SK-N-SH treated with all-trans-retinoic acid at 6 μM for 48 hours (cell line): Measurements from ENCODE around the gene GNAQ.

Source experiments
- ATAC-seq: fragments of 200-7000 bp; cut with Tn5 transposase; 3 replicates; pipeline ENCODE4 v1.9.1; 2020; ENCODE audit warnings: mild to moderate bottlenecking, moderate library complexity
- ARNTL ChIP-seq: fragments of 450-650 bp; formaldehyde crosslinking; IDR thresholded peaks from 2 replicates; pipeline ENCODE4 v1.5.0; 2020; ENCODE audit warnings: low read depth, mild to moderate bottlenecking, moderate library complexity, borderline replicate concordance
- BACH2 ChIP-seq: fragments of 250-450 bp; sonication (Bioruptor Pico); IDR thresholded peaks from 2 replicates; pipeline ENCODE4 v1.9.0; 2021; ENCODE audit warnings: mild to moderate bottlenecking, borderline replicate concordance
- CSDC2 ChIP-seq: fragments of 250-450 bp; sonication (Bioruptor Pico); IDR thresholded peaks from 2 replicates; pipeline ENCODE4 v1.5.0; 2020; ENCODE audit warnings: mild to moderate bottlenecking, moderate library complexity
- ESRRG ChIP-seq: fragments of 250-450 bp; sonication (Bioruptor Pico); IDR thresholded peaks from 2 replicates; pipeline ENCODE4 v1.6.1; 2021; ENCODE audit warnings: mild to moderate bottlenecking
- GLIS3 ChIP-seq: fragments of 250-450 bp; sonication (Bioruptor Pico); IDR thresholded peaks from 2 replicates; pipeline ENCODE4 v1.5.0; 2020; ENCODE audit warnings: mild to moderate bottlenecking, moderate library complexity
- ISL1 ChIP-seq: fragments of 250-450 bp; sonication (Bioruptor Pico); IDR thresholded peaks from 2 replicates; pipeline ENCODE4 v2.1.2; 2022; ENCODE audit warnings: mild to moderate bottlenecking, moderate library complexity
- OSR1 ChIP-seq: fragments of 250-450 bp; sonication (Bioruptor Pico); IDR thresholded peaks from 2 replicates; pipeline ENCODE4 v1.8.0; 2022; ENCODE audit warnings: moderate library complexity, mild to moderate bottlenecking, inconsistent platforms
- PPARA ChIP-seq: fragments of 250-450 bp; sonication (Bioruptor Pico); IDR thresholded peaks from 2 replicates; pipeline ENCODE4 v1.5.0; 2020; ENCODE audit warnings: mild to moderate bottlenecking, borderline replicate concordance
- RARB ChIP-seq: fragments of 250-450 bp; sonication (Bioruptor Pico); IDR thresholded peaks from 2 replicates; pipeline ENCODE4 v1.8.0; 2021; ENCODE audit warnings: mild to moderate bottlenecking, moderate library complexity
- SNAI2 ChIP-seq: fragments of 250-450 bp; sonication (Bioruptor Pico); IDR thresholded peaks from 2 replicates; pipeline ENCODE4 v1.5.0; 2020; ENCODE audit warnings: mild to moderate bottlenecking, moderate library complexity
- TOX ChIP-seq: fragments of 250-450 bp; sonication (Bioruptor Pico); IDR thresholded peaks from 2 replicates; pipeline ENCODE4 v1.8.0; 2021; ENCODE audit warnings: mild to moderate bottlenecking, moderate library complexity, borderline replicate concordance
- ZC3H10 ChIP-seq: fragments of 250-450 bp; sonication (Bioruptor Pico); IDR thresholded peaks from 2 replicates; pipeline ENCODE4 v1.5.1; 2021; ENCODE audit warnings: mild to moderate bottlenecking, moderate library complexity
- ZFP3 ChIP-seq: fragments of 250-450 bp; sonication (Bioruptor Pico); IDR thresholded peaks from 2 replicates; pipeline ENCODE4 v1.5.0; 2020; ENCODE audit warnings: mild to moderate bottlenecking, moderate library complexity
- ZFP30 ChIP-seq: fragments of 450-650 bp; formaldehyde crosslinking; IDR thresholded peaks from 2 replicates; pipeline ENCODE4 v1.5.0; 2022; ENCODE audit warnings: mild to moderate bottlenecking, moderate library complexity
- ZNF565 ChIP-seq: fragments of 450-650 bp; formaldehyde crosslinking; conservative IDR thresholded peaks from 2 replicates; pipeline ENCODE4 v1.5.0; 2020; ENCODE audit warnings: low read depth, mild to moderate bottlenecking, moderate library complexity
- ZNF70 ChIP-seq: fragments of 450-650 bp; formaldehyde crosslinking; IDR thresholded peaks from 2 replicates; pipeline ENCODE4 v1.5.0; 2020; ENCODE audit warnings: mild to moderate bottlenecking, moderate library complexity
- ZNF8 ChIP-seq: fragments of 450-650 bp; formaldehyde crosslinking; IDR thresholded peaks from 2 replicates; pipeline ENCODE4 v1.5.0; 2020; ENCODE audit warnings: mild to moderate bottlenecking, moderate library complexity
- TF ChIP-seq, protein P1 (sequence below): fragments of 250-450 bp; sonication (Bioruptor Pico); IDR thresholded peaks from 2 replicates; pipeline ENCODE4 v1.8.0; 2020; ENCODE audit warnings: mild to moderate bottlenecking, moderate library complexity, borderline replicate concordance
- TF ChIP-seq, protein P2 (sequence below): fragments of 250-450 bp; sonication (Bioruptor Pico); IDR thresholded peaks from 2 replicates; pipeline ENCODE4 v1.5.1; 2020; ENCODE audit warnings: low read depth, mild to moderate bottlenecking, moderate library complexity
- TF ChIP-seq, protein P3 (sequence below): fragments of 250-450 bp; sonication (Bioruptor Pico); IDR thresholded peaks from 2 replicates; pipeline ENCODE4 v1.5.1; 2021; ENCODE audit warnings: mild to moderate bottlenecking, moderate library complexity
- TF ChIP-seq, protein P4 (sequence below): fragments of 250-450 bp; sonication (Bioruptor Pico); IDR thresholded peaks from 2 replicates; pipeline ENCODE4 v1.5.0; 2020; ENCODE audit warnings: mild to moderate bottlenecking, moderate library complexity
- TF ChIP-seq, protein P5 (sequence below): fragments of 250-450 bp; sonication (Bioruptor Pico); IDR thresholded peaks from 2 replicates; pipeline ENCODE4 v1.8.0; 2021; ENCODE audit warnings: low read depth, mild to moderate bottlenecking, moderate library complexity, borderline replicate concordance

Gene GNAQ

DNA sequence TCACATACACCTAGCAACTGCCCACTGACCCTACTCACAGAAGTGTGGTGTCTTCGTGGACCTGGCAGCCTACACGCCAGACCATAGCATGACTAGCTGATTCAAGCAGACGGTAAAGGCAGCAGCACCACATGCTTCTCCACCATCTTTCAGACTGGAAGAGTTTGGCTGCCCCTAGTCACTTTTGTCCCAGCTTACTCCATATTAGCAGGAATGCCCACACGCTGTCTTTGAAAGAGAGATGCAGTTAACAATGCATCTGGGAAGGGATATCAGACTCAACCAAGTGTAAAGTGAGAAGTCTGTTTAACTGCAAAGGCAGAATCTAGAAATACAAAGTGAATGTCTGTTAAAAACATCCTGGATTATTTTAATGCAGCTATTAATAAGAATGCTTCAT lies 206.2 kb downstream of the GNAQ start:
- no peak for TF ChIP-seq ZNF565 (CRISPR knock-in tag)
- TF ChIP-seq, protein P1, sequence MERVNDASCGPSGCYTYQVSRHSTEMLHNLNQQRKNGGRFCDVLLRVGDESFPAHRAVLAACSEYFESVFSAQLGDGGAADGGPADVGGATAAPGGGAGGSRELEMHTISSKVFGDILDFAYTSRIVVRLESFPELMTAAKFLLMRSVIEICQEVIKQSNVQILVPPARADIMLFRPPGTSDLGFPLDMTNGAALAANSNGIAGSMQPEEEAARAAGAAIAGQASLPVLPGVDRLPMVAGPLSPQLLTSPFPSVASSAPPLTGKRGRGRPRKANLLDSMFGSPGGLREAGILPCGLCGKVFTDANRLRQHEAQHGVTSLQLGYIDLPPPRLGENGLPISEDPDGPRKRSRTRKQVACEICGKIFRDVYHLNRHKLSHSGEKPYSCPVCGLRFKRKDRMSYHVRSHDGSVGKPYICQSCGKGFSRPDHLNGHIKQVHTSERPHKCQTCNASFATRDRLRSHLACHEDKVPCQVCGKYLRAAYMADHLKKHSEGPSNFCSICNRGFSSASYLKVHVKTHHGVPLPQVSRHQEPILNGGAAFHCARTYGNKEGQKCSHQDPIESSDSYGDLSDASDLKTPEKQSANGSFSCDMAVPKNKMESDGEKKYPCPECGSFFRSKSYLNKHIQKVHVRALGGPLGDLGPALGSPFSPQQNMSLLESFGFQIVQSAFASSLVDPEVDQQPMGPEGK (CRISPR knock-in tag): no peak
- TF ChIP-seq, protein P2, sequence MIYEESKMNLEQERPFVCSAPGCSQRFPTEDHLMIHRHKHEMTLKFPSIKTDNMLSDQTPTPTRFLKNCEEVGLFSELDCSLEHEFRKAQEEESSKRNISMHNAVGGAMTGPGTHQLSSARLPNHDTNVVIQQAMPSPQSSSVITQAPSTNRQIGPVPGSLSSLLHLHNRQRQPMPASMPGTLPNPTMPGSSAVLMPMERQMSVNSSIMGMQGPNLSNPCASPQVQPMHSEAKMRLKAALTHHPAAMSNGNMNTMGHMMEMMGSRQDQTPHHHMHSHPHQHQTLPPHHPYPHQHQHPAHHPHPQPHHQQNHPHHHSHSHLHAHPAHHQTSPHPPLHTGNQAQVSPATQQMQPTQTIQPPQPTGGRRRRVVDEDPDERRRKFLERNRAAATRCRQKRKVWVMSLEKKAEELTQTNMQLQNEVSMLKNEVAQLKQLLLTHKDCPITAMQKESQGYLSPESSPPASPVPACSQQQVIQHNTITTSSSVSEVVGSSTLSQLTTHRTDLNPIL (CRISPR knock-in tag): no peak
- no peak for TF ChIP-seq CSDC2 (CRISPR knock-in tag)
- TF ChIP-seq, protein P3, sequence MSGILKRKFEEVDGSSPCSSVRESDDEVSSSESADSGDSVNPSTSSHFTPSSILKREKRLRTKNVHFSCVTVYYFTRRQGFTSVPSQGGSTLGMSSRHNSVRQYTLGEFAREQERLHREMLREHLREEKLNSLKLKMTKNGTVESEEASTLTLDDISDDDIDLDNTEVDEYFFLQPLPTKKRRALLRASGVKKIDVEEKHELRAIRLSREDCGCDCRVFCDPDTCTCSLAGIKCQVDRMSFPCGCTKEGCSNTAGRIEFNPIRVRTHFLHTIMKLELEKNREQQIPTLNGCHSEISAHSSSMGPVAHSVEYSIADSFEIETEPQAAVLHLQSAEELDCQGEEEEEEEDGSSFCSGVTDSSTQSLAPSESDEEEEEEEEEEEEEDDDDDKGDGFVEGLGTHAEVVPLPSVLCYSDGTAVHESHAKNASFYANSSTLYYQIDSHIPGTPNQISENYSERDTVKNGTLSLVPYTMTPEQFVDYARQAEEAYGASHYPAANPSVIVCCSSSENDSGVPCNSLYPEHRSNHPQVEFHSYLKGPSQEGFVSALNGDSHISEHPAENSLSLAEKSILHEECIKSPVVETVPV (CRISPR knock-in tag): no peak
- TF ChIP-seq ZNF70: no peak
- no peak for TF ChIP-seq SNAI2 (CRISPR knock-in tag)
- TF ChIP-seq OSR1: no peak
- TF ChIP-seq ZFP30: no peak
- no peak for TF ChIP-seq ESRRG
- no peak for TF ChIP-seq GLIS3 (CRISPR knock-in tag)
- TF ChIP-seq, protein P4, sequence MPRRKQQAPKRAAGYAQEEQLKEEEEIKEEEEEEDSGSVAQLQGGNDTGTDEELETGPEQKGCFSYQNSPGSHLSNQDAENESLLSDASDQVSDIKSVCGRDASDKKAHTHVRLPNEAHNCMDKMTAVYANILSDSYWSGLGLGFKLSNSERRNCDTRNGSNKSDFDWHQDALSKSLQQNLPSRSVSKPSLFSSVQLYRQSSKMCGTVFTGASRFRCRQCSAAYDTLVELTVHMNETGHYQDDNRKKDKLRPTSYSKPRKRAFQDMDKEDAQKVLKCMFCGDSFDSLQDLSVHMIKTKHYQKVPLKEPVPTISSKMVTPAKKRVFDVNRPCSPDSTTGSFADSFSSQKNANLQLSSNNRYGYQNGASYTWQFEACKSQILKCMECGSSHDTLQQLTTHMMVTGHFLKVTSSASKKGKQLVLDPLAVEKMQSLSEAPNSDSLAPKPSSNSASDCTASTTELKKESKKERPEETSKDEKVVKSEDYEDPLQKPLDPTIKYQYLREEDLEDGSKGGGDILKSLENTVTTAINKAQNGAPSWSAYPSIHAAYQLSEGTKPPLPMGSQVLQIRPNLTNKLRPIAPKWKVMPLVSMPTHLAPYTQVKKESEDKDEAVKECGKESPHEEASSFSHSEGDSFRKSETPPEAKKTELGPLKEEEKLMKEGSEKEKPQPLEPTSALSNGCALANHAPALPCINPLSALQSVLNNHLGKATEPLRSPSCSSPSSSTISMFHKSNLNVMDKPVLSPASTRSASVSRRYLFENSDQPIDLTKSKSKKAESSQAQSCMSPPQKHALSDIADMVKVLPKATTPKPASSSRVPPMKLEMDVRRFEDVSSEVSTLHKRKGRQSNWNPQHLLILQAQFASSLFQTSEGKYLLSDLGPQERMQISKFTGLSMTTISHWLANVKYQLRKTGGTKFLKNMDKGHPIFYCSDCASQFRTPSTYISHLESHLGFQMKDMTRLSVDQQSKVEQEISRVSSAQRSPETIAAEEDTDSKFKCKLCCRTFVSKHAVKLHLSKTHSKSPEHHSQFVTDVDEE (CRISPR knock-in tag): no peak
- no peak for TF ChIP-seq ZC3H10
- no peak for TF ChIP-seq RARB (CRISPR knock-in tag)
- no peak for TF ChIP-seq ZNF8 (CRISPR knock-in tag)
- no peak for TF ChIP-seq ARNTL (CRISPR knock-in tag)
- no peak for ATAC-seq

DNA sequence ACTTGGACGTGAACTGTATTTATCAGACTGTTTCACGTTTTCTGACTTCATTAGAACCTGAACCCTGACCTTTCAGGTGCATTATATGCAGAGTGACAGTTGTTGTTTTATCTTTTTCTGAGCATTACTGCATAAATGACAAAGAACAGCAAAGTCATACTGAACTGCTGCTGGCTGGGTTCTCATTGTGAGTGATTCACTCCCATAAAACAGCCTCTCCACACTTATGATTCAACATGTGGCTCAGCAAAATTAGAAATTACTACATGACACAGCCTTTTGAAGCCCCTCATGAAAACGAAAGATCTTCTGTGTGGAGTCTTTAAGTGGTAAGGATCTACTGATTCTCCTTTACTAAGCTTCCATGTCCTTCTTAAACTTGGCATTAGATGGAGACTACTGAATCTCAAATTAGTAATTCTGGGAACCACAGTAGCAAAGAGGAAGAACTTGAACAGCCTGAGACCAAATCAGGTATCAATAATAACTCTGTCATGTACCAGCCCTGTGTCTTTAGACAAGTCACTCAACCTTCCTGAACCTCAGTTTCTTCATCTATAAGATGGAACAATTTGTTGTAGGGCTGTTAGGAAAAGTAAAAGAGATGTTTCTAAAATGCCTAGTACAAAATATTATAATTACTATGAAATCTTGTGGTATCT lies 211.2 kb downstream of the GNAQ start:
- peak; percentile 52 for ATAC-seq
- TF ChIP-seq, protein P3 (CRISPR knock-in tag): no peak
- TF ChIP-seq GLIS3 (CRISPR knock-in tag): no peak
- TF ChIP-seq BACH2: no peak
- TF ChIP-seq PPARA (CRISPR knock-in tag): no peak
- TF ChIP-seq ZFP30: no peak
- TF ChIP-seq, protein P2 (CRISPR knock-in tag): no peak
- TF ChIP-seq, protein P5, sequence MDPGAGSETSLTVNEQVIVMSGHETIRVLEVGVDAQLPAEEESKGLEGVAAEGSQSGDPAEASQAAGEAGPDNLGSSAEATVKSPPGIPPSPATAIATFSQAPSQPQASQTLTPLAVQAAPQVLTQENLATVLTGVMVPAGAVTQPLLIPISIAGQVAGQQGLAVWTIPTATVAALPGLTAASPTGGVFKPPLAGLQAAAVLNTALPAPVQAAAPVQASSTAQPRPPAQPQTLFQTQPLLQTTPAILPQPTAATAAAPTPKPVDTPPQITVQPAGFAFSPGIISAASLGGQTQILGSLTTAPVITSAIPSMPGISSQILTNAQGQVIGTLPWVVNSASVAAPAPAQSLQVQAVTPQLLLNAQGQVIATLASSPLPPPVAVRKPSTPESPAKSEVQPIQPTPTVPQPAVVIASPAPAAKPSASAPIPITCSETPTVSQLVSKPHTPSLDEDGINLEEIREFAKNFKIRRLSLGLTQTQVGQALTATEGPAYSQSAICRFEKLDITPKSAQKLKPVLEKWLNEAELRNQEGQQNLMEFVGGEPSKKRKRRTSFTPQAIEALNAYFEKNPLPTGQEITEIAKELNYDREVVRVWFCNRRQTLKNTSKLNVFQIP: no peak
- TF ChIP-seq ZFP3 (CRISPR knock-in tag): no peak
- TF ChIP-seq ISL1 (CRISPR knock-in tag): no peak
- TF ChIP-seq ESRRG: no peak
- TF ChIP-seq TOX (CRISPR knock-in tag): no peak
- no peak for TF ChIP-seq RARB (CRISPR knock-in tag)
- no peak for TF ChIP-seq ZNF70
- no peak for TF ChIP-seq ZC3H10
- TF ChIP-seq, protein P1 (CRISPR knock-in tag): no peak
- no peak for TF ChIP-seq ZNF8 (CRISPR knock-in tag)
- TF ChIP-seq SNAI2 (CRISPR knock-in tag): no peak
- TF ChIP-seq ZNF565 (CRISPR knock-in tag): no peak
